GM23338 (cell line): ENCODE data around the gene KRT1. TPM values are rescaled to one million over a fixed set of nuclear protein-coding genes. Genes with fewer than 3 reads are reported as not detected.

Experiments used
- ATAC-seq: fragments of 200-7000 bp; cut with Tn5 transposase; 3 replicates; pipeline ENCODE4 v1.9.1; 2020
- DNase-seq: peaks from one replicate; pipeline ENCODE4 v3.0.0-alpha.2; 2015; ENCODE audit warnings: low spot score
- H2AFZ ChIP-seq: fragments of 200-600 bp; sonication (generic); 2 replicates; pipeline ENCODE4 v1.8.0; 2016; ENCODE audit warnings: antibody characterized with exemption, mild to moderate bottlenecking, moderate library complexity
- H3F3A ChIP-seq: fragments of 200-600 bp; sonication (generic); replicated peaks from 2 replicates; pipeline ENCODE4 v1.8.0; 2017; ENCODE audit warnings: antibody characterized with exemption, mixed run types, low read depth
- H3K27ac ChIP-seq: fragments of 200-600 bp; sonication (generic); 2 replicates; pipeline ENCODE4 v1.6.1; 2016; ENCODE audit warnings: low read depth
- H3K27me3 ChIP-seq: fragments of 200-600 bp; sonication (generic); 2 replicates; pipeline ENCODE4 v1.8.0; 2016; ENCODE audit warnings: mild to moderate bottlenecking, mixed run types, moderate library complexity; ENCODE audit not compliant: insufficient read depth
- H3K36me3 ChIP-seq: fragments of 200-600 bp; sonication (generic); 2 replicates; pipeline ENCODE4 v1.8.0; 2016; ENCODE audit warnings: mild to moderate bottlenecking; ENCODE audit not compliant: insufficient read depth
- H3K4me1 ChIP-seq: fragments of 200-600 bp; sonication (generic); 2 replicates; pipeline ENCODE4 v1.8.0; 2016; ENCODE audit warnings: mild to moderate bottlenecking, moderate library complexity; ENCODE audit not compliant: insufficient read depth
- H3K4me2 ChIP-seq: fragments of 200-600 bp; sonication (generic); 2 replicates; pipeline ENCODE4 v1.7.1; 2017; ENCODE audit warnings: mixed run types
- H3K4me3 ChIP-seq: fragments of 200-600 bp; sonication (generic); 2 replicates; pipeline ENCODE4 v1.6.1; 2016; ENCODE audit warnings: mixed run types
- H3K79me2 ChIP-seq: fragments of 200-600 bp; sonication (generic); replicated peaks from 2 replicates; pipeline ENCODE4 v1.8.0; 2017; ENCODE audit warnings: mild to moderate bottlenecking; ENCODE audit not compliant: insufficient read depth
- H3K9me2 ChIP-seq: fragments of 200-600 bp; sonication (generic); 2 replicates; pipeline ENCODE4 v1.8.0; 2017; ENCODE audit not compliant: insufficient read depth
- H4K20me1 ChIP-seq: fragments of 200-600 bp; sonication (generic); replicated peaks from 2 replicates; pipeline ENCODE4 v1.8.0; 2017; ENCODE audit warnings: mild to moderate bottlenecking; ENCODE audit not compliant: insufficient read depth
- H3K27ac Mint-ChIP-seq: 2 replicates; pipeline ENCODE4 v1.8.0; 2020; ENCODE audit warnings: inconsistent platforms, mild to moderate bottlenecking, moderate library complexity, mixed read lengths
- H3K27me3 Mint-ChIP-seq: 3 replicates; pipeline ENCODE4 v1.8.0; 2022; ENCODE audit warnings: low read depth, mild to moderate bottlenecking, moderate library complexity, mixed read lengths, inconsistent platforms; ENCODE audit not compliant: insufficient read depth, poor library complexity
- H3K36me3 Mint-ChIP-seq: 3 replicates; pipeline ENCODE4 v1.8.0; 2021; ENCODE audit warnings: low read depth, mild to moderate bottlenecking, inconsistent platforms, moderate library complexity, mixed read lengths
- H3K4me1 Mint-ChIP-seq: 3 replicates; pipeline ENCODE4 v1.8.0; 2020; ENCODE audit warnings: mild to moderate bottlenecking, inconsistent platforms, mixed read lengths
- H3K4me3 Mint-ChIP-seq: 3 replicates; pipeline ENCODE4 v1.8.0; 2021; ENCODE audit warnings: moderate library complexity, mild to moderate bottlenecking, inconsistent platforms, mixed read lengths
- H3K9me3 Mint-ChIP-seq: 3 replicates; pipeline ENCODE4 v1.8.0; 2020; ENCODE audit warnings: moderate library complexity, mild to moderate bottlenecking, inconsistent platforms, mixed read lengths
- CTCF ChIP-seq, 2 experiments: fragments of 200-600 bp in 1 of 2; sonication (generic) in 1 of 2; conservative IDR thresholded peaks; 2 replicates each; pipeline versions ENCODE4 v1.5.1 to v1.6.1; 2016 to 2017; ENCODE audit warnings: antibody characterized with exemption in 2 of 2, low read depth in 2 of 2, mild to moderate bottlenecking in 2 of 2, moderate library complexity in 1 of 2
- JUNB ChIP-seq: IDR thresholded peaks from one replicate; pipeline ENCODE4 v1.6.1; 2016; ENCODE audit warnings: antibody characterized with exemption; ENCODE audit not compliant: unreplicated experiment
- NANOG ChIP-seq: IDR thresholded peaks from 2 replicates; pipeline ENCODE4 v1.6.1; 2016; ENCODE audit warnings: antibody characterized with exemption, borderline replicate concordance
- STAT1 ChIP-seq: IDR thresholded peaks from one replicate; pipeline ENCODE4 v1.6.1; 2016; ENCODE audit warnings: antibody characterized with exemption; ENCODE audit not compliant: unreplicated experiment
- ZNF114 ChIP-seq: fragments of 250-450 bp; sonication (Bioruptor Pico); IDR thresholded peaks from 2 replicates; pipeline ENCODE4 v1.5.0; 2020; ENCODE audit warnings: mild to moderate bottlenecking, moderate library complexity
- ZNF462 ChIP-seq: fragments of 250-450 bp; sonication (Bioruptor Pico); IDR thresholded peaks from 2 replicates; pipeline ENCODE4 v1.5.0; 2020; ENCODE audit warnings: mild to moderate bottlenecking, moderate library complexity
- polyA plus RNA-seq: library from polyadenylated mRNA; unstranded; fragments of >200 nt; fragmentation: Nextera tagmentation; extraction: Ambion mirVana; gene quantifications from 2 replicates; pipeline ENCODE4 v1.2.1, GENCODE V29; 2016
- total RNA-seq: library from RNA; depleted of rRNA; stranded (reverse); fragments of >200 nt; shearing (Covaris generic); gene quantifications from 2 replicates; pipeline ENCODE4 v1.2.3, GENCODE V29; 2014

Gene KRT1
- total and polyA plus RNA-seq, 2 experiments from 2014 or later = not detected

GRCh38 chr12:52702338-52702737 lies 22.1 kb upstream of the KRT1 start (continued):
- no peak for TF ChIP-seq ZNF462 (CRISPR knock-in tag)
- TF ChIP-seq NANOG = no peak
- no peak for TF ChIP-seq ZNF114

GRCh38 chr12:52701281-52701680 lies 21.1 kb upstream of the KRT1 start:
- Mint-ChIP-seq H3K9me3 (no peaks in the 10 kb centered on the region), H3K27ac (no peak overlapping the region; the same call in 1 of the 2 replicates), H3K4me3 (no peak overlapping the region), H3K27me3 (peaks cover 6% of the 10 kb centered on the region), H3K36me3 (no peaks in the 10 kb centered on the region), H3K4me1 (peaks cover 12% of the 10 kb centered on the region)
- no peak overlapping the region for H3K4me2 ChIP-seq
- DNase-seq = no peak
- no peaks in the 10 kb centered on the region for H3K9me2 ChIP-seq
- H3K79me2 ChIP-seq = no peaks in the 10 kb centered on the region
- H3K36me3 ChIP-seq = no peaks in the 10 kb centered on the region
- no peak overlapping the region for H3K4me3 ChIP-seq
- no peak overlapping the region for H2AFZ ChIP-seq
- no peaks in the 10 kb centered on the region for H3K27me3 ChIP-seq
- ATAC-seq = no peak
- peaks cover 7% of the 10 kb centered on the region; the same call in 1 of the 2 replicates for H3K4me1 ChIP-seq
- no peaks in the 10 kb centered on the region for H3F3A ChIP-seq
- no peak overlapping the region for H3K27ac ChIP-seq
- H4K20me1 ChIP-seq = no peaks in the 10 kb centered on the region
- TF ChIP-seq JUNB (no peak), STAT1 (no peak), CTCF (conservative IDR thresholded peaks at IDR 0.05; ENCODE audit: low read depth in 2 of 2) (no peak)
